ENCODE results near the gene S100A5.

- TF ChIP-seq CTCF (IDR thresholded peaks at IDR 0.05; ENCODE audit: low read depth, low read length), result no peak
- TF ChIP-seq MYC (IDR thresholded peaks at IDR 0.05; ENCODE audit: low read depth, low read length), result no peak
Observed at GRCh38 chr1:153560771-153561465, 20.2 kb upstream of the S100A5 start.

Data from NB4 (cell line).